Measurements from ENCODE around the gene MTURN.

GRCh38 chr7:30183749-30184369 lies 49.1 kb downstream of the MTURN start:
- TF ChIP-seq CTCF (IDR thresholded peaks at IDR 0.05) (no peak), POLR2A (IDR thresholded peaks at IDR 0.05) (no peak)

Data from Peyer's patch (tissue), 4 donors.